Measurements from ENCODE around the gene HOXB8. TPM values are rescaled to one million over a fixed set of nuclear protein-coding genes. Genes with fewer than 3 reads are reported as not detected.
A peak's percentile ranks its signal among the peaks of the same experiment; 100 is the strongest.

The HOXB8 gene
- total RNA-seq, 1 donor from 2014 or later, result not detected

- peak; percentile 74 for TF ChIP-seq EZH2phosphoT487 (IDR thresholded peaks at IDR 0.05)
- TF ChIP-seq CTCF (IDR thresholded peaks at IDR 0.05), result no peak
- TF ChIP-seq EZH2 (IDR thresholded peaks at IDR 0.05), result peak; percentile 91
- no peaks in the 10 kb centered on the region for H3K79me2 ChIP-seq (ENCODE audit: low read depth)
- H3K9ac ChIP-seq, result no peak overlapping the region
- Mint-ChIP-seq H3K9me3 (peaks cover 11% of the 10 kb centered on the region), H3K36me3 (peaks cover 1% of the 10 kb centered on the region), H3K27me3 (ENCODE audit: insufficient read depth, low read depth) (peaks cover 97% of the 10 kb centered on the region), H3K27ac (no peak overlapping the region), H3K4me1 (peaks cover 9% of the 10 kb centered on the region), H3K4me3 (no peak overlapping the region)
- H3K4me3 ChIP-seq, result no peak overlapping the region
- H4K20me1 ChIP-seq (ENCODE audit: low read depth), result peaks cover 98% of the 10 kb centered on the region
- H2AFZ ChIP-seq (replicated peaks), result no peak overlapping the region
- no peak for DNase-seq (ENCODE audit: low spot score)
- H3K27me3 ChIP-seq, result peaks cover 100% of the 10 kb centered on the region
- H3F3A ChIP-seq (ENCODE audit: low read depth), result no peaks in the 10 kb centered on the region
- H3K27ac ChIP-seq, result no peak overlapping the region
- H3K4me1 ChIP-seq, result no peaks in the 10 kb centered on the region
- H3K4me2 ChIP-seq, result no peak overlapping the region
- H3K9me3 ChIP-seq (ENCODE audit: low read depth), result no peaks in the 10 kb centered on the region
- H3K36me3 ChIP-seq, result no peaks in the 10 kb centered on the region
Measured at GRCh38 chr17:48594538-48595277, 20.4 kb downstream of the HOXB8 start.

DNA sequence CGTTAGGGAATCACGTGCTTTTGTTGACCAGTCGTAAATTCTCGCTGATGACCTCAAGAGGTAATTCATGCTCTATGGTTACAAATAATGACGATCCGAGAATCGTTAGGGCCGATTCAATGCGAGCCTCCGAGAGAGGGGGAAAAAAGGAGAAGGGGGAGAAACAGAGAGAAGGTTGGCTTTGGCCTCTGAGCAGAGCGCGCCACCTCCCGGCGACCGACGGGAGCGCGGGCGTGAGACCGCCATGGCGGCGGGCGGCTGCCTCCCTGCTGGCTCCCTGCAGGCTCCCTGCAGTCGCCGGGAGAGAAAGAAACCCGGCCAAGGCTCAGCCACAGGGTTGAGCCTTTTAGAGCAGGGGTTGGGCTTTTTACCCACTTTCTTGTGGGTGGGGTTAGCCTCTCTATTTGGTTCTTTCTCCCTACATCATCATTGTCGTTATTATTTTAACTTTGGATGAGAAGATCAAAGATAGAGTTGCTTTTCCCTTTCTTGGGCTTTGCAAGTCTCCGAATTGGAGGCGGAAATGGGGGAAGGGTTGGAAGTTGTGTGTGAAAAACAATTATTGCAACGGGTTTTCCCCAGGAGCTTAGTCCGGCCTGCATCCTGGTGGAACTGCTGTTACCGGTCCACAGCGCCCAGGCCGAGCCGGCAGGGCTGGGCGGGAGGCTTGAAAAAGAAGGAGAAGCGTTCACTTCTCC is 21.1 kb downstream of the HOXB8 start:
- Histone ChIP-seq H2AFZ (replicated peaks) (no peak overlapping the region), H3K36me3 (no peaks in the 10 kb centered on the region), H3K4me1 (no peaks in the 10 kb centered on the region), H3K27me3 (peaks cover 100% of the 10 kb centered on the region), H3K27ac (no peak overlapping the region), H3K4me2 (no peak overlapping the region), H3K4me3 (no peak overlapping the region), H3F3A (ENCODE audit: low read depth) (no peaks in the 10 kb centered on the region), H4K20me1 (ENCODE audit: low read depth) (peaks cover 98% of the 10 kb centered on the region), H3K9me3 (ENCODE audit: low read depth) (no peaks in the 10 kb centered on the region), H3K79me2 (ENCODE audit: low read depth) (no peaks in the 10 kb centered on the region), H3K9ac (no peak overlapping the region)
- peak; percentile 87 for DNase-seq (ENCODE audit: low spot score)
- Mint-ChIP-seq H3K27me3 (ENCODE audit: insufficient read depth, low read depth) (peaks cover 97% of the 10 kb centered on the region), H3K36me3 (peaks cover 1% of the 10 kb centered on the region), H3K9me3 (peaks cover 8% of the 10 kb centered on the region), H3K4me1 (peaks cover 9% of the 10 kb centered on the region), H3K4me3 (no peak overlapping the region), H3K27ac (no peak overlapping the region)
- peak; percentile 85 for TF ChIP-seq EZH2phosphoT487 (IDR thresholded peaks at IDR 0.05)
- TF ChIP-seq CTCF (IDR thresholded peaks at IDR 0.05), result peak; percentile 91
- peak; percentile 86 for TF ChIP-seq EZH2 (IDR thresholded peaks at IDR 0.05)

DNA sequence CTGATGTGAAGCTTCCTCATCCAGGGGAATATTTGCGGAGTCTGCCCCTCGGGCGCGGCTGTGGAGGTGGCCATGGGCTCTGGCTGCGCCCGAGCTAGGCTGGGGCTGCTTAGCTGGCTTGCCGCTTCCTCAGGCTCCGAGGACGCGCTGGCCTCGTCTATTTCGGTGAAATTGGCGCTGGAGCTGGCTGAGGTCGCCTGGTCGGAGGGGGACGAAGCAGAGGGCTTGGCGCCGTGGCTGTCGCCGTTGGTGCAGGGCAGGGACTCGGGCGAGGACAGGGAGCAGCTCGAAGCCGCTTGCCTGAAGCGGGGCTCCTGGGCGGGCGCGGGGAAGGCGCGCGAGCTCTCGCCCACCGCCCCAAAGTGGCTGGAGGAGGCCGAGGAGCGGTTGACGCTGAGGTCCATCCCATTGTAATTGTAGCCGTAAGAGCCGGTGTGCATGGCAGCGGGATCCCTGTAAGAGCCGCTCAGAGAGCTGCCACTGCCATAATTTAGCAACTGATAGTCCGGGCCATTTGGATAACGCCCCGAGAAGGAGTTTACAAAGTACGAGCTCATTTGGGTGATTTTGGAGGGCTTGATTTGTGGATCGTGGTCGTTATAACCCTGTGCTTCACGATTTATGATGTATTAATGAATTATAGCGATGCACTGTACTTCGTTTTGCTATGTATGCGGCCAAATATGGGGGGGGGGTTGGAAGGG is 21.8 kb downstream of the HOXB8 start, which contains the start of gene HOXB5:
TSS of gene HOXB5 (minus strand) at position 654 of the 704 bp plus-strand sequence. CDS start at position 557, 97 bp downstream.
- Mint-ChIP-seq H3K36me3 (peaks cover 1% of the 10 kb centered on the region), H3K4me1 (peaks cover 9% of the 10 kb centered on the region), H3K9me3 (peaks cover 8% of the 10 kb centered on the region), H3K27me3 (ENCODE audit: insufficient read depth, low read depth) (peaks cover 97% of the 10 kb centered on the region), H3K4me3 (no peak within 1 kb of the TSS), H3K27ac (no peak within 1 kb of the TSS)
- peaks cover 100% of the 10 kb centered on the region for H3K27me3 ChIP-seq
- H4K20me1 ChIP-seq (ENCODE audit: low read depth), result peaks cover 96% of the 10 kb centered on the region
- no peak within 1 kb of the TSS for H3K4me2 ChIP-seq
- no peaks in the 10 kb centered on the region for H3K9me3 ChIP-seq (ENCODE audit: low read depth)
- H2AFZ ChIP-seq (replicated peaks), result no peak within 1 kb of the TSS
- DNase-seq (ENCODE audit: low spot score), result no peak
- H3K9ac ChIP-seq, result no peak within 1 kb of the TSS
- H3K27ac ChIP-seq, result no peak within 1 kb of the TSS
- TF ChIP-seq EZH2 (IDR thresholded peaks at IDR 0.05) (no peak), EZH2phosphoT487 (IDR thresholded peaks at IDR 0.05) (peak; percentile 68)
- no peaks in the 10 kb centered on the region for H3K79me2 ChIP-seq (ENCODE audit: low read depth)
- no peaks in the 10 kb centered on the region for H3K36me3 ChIP-seq
- H3K4me1 ChIP-seq, result no peaks in the 10 kb centered on the region
- H3F3A ChIP-seq (ENCODE audit: low read depth), result no peaks in the 10 kb centered on the region
- no peak within 1 kb of the TSS for H3K4me3 ChIP-seq
